NCI-H82 (cell line): ENCODE results near the gene GJB5.
"Not testable (repeated sequence)": the region's sequence is repeated elsewhere in the genome, so short reads cannot be mapped to it uniquely, and the experiment has no call there.

Source experiments
- DNase-seq: peaks from one replicate; lab custom pipeline; 2025; lab: John Stamatoyannopoulos, UW

Gene GJB5

GRCh38 chr1:34754964-34755637, at the start of gene GJB5:
Gene GJB5, plus strand, starts transcription at chr1:34755047. Its CDS starts 2,284 bp downstream, at chr1:34757331.
- no peak for DNase-seq

DNA sequence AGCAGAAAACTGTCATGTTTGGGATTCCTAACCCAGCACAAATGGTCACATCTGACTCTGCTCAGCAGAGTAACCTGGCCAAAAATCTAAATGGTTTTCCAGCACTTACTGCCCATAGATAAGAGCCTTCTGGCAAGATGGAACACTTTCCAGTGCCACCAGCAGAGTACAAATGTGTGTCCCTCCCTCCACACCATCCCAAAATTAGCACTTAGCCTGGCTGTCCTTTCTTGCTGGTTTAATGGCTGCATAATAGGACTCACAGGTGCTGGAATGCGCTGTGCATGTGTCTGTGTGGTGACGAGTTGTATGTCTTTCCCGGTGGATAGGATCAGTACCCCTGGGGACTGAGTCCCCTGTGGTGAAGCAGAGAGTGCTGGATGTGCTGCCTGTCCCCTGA, 49.8 kb upstream of the GJB5 start:
- no peak for DNase-seq

DNA sequence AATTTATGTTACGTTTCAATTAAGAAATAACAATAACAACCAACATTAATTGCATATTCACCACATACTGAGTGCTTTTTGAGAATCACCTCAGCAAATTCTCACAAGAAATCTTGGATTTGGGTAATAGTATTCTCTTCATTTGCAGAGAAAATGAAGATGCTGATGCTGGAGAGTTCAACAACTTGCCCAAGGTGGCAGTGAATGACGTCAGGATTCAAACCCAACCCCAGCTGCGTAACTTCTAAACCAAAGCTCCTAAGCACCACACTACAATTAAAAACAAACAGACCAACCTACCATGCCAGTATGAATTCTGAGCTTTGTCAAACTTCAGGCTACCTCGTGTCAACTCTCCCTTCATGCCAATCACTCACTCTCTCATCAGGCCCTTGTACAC, 46.7 kb upstream of the GJB5 start:
- DNase-seq: no peak

GRCh38 chr1:34709547-34709946, 45.3 kb upstream of the GJB5 start:
- DNase-seq: no peak

- no peak for DNase-seq
Measured at GRCh38 chr1:34710812-34711211, 44.0 kb upstream of the GJB5 start.

DNA sequence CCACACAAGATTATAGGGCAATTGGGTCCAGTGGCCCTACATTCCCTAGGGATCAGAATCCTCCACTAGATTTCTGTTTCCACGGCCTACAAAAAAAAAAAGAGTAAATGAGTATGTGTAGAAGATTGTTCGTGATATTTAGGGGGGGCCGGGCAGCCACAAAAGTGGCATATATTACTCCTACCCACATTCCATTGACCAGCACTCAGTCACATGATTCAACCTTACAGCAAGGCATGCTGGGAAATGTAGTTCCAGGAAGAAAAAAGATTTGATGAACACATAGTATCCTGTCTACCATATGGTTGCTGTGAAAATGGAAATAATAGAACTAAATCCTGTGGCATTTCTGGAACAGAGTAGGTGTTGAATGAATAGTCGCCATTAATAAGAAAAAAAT, 43.4 kb upstream of the GJB5 start:
- DNase-seq: peak; percentile 28

- no peak for DNase-seq
Measured at GRCh38 chr1:34712007-34712688, 42.7 kb upstream of the GJB5 start.

DNA sequence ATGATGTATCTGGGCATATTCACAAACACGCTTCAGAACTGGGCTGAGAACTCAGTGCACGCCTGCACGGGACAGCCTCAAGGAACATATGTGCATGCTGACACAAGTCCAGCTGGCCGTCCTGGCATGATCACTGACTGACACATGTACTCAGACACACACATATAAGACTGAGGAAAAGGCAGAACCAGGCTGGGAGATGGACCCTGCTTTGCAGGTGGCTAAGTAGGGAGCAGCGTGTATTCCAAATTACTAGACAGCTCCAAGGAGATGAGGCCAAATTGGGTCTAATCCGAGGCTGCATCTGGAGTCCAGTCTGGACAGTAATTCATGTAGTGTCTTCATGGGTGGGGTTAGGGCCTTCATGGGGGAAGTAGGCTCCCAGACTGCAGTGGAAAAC, 41.4 kb upstream of the GJB5 start:
- DNase-seq: no peak

DNA sequence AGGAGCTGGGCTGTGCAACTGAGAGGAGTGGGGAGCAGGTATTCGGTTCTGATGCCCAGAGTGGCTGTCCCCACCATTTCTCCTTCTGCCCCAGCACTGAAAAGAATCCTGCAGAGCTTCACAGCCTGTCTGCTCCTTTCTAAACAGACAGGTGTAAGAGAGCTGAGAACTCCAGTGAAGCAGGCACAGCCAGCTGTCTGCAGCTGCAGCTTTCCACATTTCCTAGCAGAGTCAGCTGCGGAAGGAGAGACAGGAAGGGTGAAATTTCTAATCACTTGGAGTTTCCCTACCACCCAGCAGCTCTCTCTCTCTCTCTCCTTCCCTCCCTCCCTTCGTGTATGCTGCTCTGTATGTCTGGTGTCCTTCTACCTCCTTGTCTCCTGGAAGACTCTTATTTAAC, 40.5 kb upstream of the GJB5 start:
- no peak for DNase-seq

GRCh38 chr1:34715139-34715538, 39.7 kb upstream of the GJB5 start:
- DNase-seq: no peak

DNA sequence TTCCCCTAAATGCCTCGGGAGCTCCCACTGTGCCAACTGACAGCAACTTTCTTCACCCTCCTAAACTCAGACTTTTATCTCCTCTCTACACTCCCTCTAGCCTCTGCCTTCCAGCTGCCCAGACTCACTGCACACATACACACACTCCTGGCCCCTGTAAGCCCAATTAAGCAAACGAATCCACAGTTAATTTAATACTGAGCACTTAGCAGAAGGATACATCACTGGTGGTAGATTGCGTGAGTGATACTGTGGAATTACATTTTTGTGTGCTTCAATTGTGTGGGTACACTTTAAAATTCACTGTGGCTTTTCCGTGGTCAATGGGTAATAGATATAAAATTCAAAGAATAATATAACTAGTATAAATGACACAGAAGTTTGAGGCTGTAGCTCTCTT, 33.6 kb upstream of the GJB5 start:
- no peak for DNase-seq

DNA sequence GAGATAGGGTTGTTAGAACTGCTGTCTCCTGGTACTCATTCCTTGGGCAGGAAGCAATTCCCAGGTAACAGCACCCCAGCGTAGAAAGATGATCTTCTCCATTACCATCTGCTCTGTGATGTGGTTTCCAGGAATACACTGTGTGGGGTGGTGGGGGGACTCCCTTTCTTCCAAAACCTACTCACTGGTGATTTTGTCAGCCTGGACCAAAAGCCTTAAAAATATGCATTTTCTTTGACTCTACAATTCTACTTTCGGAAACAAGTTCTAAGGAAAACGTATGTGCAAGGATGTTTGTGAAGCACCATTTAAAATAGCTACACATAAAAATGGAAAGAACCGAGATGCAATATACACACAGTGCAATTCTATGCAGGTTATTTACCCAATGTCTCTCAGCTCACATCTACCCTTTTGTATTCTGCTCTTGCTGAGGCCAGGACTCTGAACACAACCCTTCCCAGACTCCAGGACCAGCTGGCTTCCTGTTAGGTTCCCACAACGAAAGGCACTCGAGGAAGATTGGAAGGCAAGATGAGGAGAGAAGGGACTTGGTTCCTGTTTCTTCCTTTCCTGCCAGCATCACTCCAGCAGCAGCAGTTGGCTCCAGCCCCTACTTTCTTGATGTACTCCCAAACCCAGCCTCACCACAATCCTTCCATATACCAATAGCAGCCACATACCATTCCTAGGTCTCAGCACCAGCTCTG, 33.0 kb upstream of the GJB5 start:
- DNase-seq: no peak

DNA sequence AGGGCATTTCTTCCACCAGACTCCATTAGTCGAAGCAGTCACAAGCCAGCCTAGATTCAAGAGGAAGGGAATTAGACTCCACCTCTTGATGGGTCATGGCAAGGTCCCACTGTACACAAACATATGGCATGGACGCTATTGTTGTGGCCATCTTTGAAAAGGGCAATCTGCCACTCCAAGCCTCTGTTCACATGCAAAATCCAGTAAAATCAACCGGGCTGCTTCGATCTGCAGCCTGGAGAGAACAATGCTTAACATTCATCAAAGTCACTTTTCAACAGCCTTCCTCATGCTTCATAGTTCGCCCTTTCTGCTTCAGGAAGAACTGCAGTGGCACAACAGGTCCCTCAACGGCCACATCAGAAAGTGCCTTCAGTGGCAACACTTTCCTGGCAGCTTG, 28.0 kb upstream of the GJB5 start:
- DNase-seq: no peak

GRCh38 chr1:34730485-34730884, 24.4 kb upstream of the GJB5 start:
- no peak for DNase-seq

DNA sequence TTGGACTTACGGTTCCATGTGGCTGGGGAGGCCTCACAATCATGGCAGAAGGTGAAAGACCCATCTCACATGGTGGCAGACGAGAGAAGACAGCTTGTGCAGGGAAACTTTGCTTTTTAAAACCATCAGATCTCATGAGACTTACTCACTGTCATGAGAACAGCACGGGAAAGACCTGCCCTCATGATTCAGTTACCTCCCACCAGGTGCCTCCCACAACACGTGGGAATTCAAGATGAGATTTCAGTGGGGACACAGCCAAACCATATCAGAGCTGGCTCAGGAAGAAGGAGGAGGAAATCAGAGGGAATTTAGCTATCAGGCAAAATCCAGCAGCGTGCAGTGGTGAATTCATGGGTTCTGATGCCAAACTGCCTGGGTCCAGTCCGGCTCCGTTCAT, 22.0 kb upstream of the GJB5 start:
- not testable (repeated sequence) for DNase-seq

- DNase-seq: no peak
Measured at GRCh38 chr1:34736692-34737091, 18.2 kb upstream of the GJB5 start.

- DNase-seq: not testable (repeated sequence)
Measured at GRCh38 chr1:34737236-34737635, 17.6 kb upstream of the GJB5 start.

- DNase-seq: no peak
Measured at GRCh38 chr1:34739613-34740012, 15.2 kb upstream of the GJB5 start.

GRCh38 chr1:34740161-34740868, 14.5 kb upstream of the GJB5 start:
- DNase-seq: peak; percentile 24

DNA sequence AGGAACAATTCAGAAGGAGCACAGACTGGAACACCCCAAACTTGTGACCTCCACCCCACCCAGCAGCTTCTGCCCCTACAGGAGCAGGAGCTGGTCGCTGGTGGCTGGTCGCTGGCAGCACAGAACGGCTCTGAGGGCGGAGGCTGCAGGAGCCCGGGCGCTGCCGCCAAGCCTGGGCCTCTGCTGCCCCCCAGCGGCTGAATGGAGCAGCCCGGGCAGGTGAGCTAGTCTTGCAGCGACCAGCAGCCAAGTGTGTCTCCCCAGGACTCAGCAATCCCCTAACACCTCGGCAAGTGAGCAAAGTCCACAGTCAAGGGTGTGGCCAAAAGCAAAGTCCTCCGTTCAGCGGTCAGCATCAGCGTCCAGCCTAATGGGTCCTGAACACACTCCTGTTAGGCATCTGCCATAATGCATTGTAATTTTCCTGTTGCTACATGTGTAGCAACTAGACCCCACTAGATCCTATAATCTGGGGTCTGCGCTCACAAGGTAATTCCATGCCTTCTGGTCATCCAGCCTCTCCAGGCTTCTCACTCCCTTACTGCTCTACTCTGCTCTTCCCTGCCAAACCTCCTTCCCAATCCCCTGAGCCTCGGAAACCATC, 12.1 kb upstream of the GJB5 start:
- DNase-seq: peak; percentile 85

DNA sequence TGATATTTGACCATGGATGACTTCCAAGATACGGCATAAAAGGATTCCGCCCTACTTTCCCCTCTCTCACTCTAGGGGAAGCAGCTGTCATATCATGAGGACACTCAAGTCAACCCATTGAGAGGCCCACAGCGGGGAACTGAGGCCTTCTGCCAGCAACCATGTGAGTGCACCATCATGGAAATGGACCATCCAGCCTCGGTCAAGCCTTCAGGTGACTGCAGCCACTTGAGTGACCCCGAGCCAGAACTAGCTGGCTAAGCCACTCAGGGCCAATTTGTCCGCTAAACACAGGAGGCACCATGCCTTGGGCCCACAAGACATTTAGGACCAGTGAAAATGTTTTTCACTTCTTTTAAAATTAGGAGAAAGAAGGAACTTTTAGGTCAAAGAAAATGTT, 11.1 kb upstream of the GJB5 start:
- no peak for DNase-seq

- DNase-seq: no peak
Measured at GRCh38 chr1:34744851-34745250, 10.0 kb upstream of the GJB5 start.
